HK-2 (cell line): ENCODE measurements around the gene CD300A.
"Not testable (repeated sequence)": the region's sequence is repeated elsewhere in the genome, so short reads cannot be mapped to it uniquely, and the experiment has no call there.

Experiments used
- DNase-seq: peaks from one replicate; pipeline ENCODE4 v3.0.0-alpha.2; 2018; ENCODE audit not compliant: unreplicated experiment

Gene CD300A

GRCh38 chr17:74518413-74518981 is 52.1 kb downstream of the CD300A start:
- DNase-seq, result not testable (repeated sequence)

GRCh38 chr17:74520016-74520434 is 53.6 kb downstream of the CD300A start:
- no peak for DNase-seq

- no peak for DNase-seq
These were observed 54.5 kb downstream of the CD300A start for GRCh38 chr17:74520790-74521480.

GRCh38 chr17:74521701-74522201 is 55.3 kb downstream of the CD300A start:
- no peak for DNase-seq

- no peak for DNase-seq
These were observed 56.1 kb downstream of the CD300A start for GRCh38 chr17:74522381-74523105.

- DNase-seq, result no peak
These were observed 56.9 kb downstream of the CD300A start for GRCh38 chr17:74523308-74523707.

GRCh38 chr17:74524653-74525464 is 58.4 kb downstream of the CD300A start:
- DNase-seq, result no peak

- no peak for DNase-seq
These were observed 59.0 kb downstream of the CD300A start for GRCh38 chr17:74525465-74525725.

- no peak for DNase-seq
These were observed 59.4 kb downstream of the CD300A start for GRCh38 chr17:74525781-74526288.

GRCh38 chr17:74526681-74527080 is 60.2 kb downstream of the CD300A start:
- DNase-seq, result no peak

- DNase-seq, result no peak
These were observed 60.6 kb downstream of the CD300A start for GRCh38 chr17:74527081-74527480.

- no peak for DNase-seq
These were observed 61.3 kb downstream of the CD300A start for GRCh38 chr17:74527756-74528155.

- no peak for DNase-seq
These were observed 62.2 kb downstream of the CD300A start for GRCh38 chr17:74528491-74529199.

GRCh38 chr17:74529243-74529642 is 62.8 kb downstream of the CD300A start:
- no peak for DNase-seq

- DNase-seq, result no peak
These were observed 64.4 kb downstream of the CD300A start for GRCh38 chr17:74530831-74531150.

- DNase-seq, result no peak
These were observed 64.9 kb downstream of the CD300A start, which contains the start of gene CD300LB for GRCh38 chr17:74531231-74531761. CD300LB (minus strand) TSS chr17:74531475; CDS start chr17:74531350, 125 bp downstream.

GRCh38 chr17:74532115-74532514 is 65.7 kb downstream of the CD300A start:
- no peak for DNase-seq
